ENCODE results near the gene TECPR2.

GRCh38 chr14:102363182-102363943, 622 bp downstream of the TECPR2 start:
- TF ChIP-seq, protein P1, sequence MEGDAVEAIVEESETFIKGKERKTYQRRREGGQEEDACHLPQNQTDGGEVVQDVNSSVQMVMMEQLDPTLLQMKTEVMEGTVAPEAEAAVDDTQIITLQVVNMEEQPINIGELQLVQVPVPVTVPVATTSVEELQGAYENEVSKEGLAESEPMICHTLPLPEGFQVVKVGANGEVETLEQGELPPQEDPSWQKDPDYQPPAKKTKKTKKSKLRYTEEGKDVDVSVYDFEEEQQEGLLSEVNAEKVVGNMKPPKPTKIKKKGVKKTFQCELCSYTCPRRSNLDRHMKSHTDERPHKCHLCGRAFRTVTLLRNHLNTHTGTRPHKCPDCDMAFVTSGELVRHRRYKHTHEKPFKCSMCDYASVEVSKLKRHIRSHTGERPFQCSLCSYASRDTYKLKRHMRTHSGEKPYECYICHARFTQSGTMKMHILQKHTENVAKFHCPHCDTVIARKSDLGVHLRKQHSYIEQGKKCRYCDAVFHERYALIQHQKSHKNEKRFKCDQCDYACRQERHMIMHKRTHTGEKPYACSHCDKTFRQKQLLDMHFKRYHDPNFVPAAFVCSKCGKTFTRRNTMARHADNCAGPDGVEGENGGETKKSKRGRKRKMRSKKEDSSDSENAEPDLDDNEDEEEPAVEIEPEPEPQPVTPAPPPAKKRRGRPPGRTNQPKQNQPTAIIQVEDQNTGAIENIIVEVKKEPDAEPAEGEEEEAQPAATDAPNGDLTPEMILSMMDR (IDR thresholded peaks at IDR 0.05; ENCODE audit: low read depth, low read length) = no peak
- no peak for TF ChIP-seq POLR2A (IDR thresholded peaks at IDR 0.05; ENCODE audit: extremely low read depth, insufficient read length)
- TF ChIP-seq, protein P2, sequence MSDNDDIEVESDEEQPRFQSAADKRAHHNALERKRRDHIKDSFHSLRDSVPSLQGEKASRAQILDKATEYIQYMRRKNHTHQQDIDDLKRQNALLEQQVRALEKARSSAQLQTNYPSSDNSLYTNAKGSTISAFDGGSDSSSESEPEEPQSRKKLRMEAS (IDR thresholded peaks at IDR 0.05; ENCODE audit: low read depth, low read length) = no peak
